GM18870 (cell line): Measurements from ENCODE around the gene CORIN.

ENCODE experiments used
- ATAC-seq: cut with Tn5 transposase; IDR thresholded peaks from one replicate; pipeline ENCODE4 v1.9.1; 2021; ENCODE audit warnings: moderate library complexity; ENCODE audit not compliant: unreplicated experiment

Gene CORIN

GRCh38 chr4:47837908-47838294 is at the start of gene CORIN:
Gene CORIN, minus strand, starts transcription at chr4:47838067. Its CDS starts 118 bp downstream, at chr4:47837949.
- no peak for ATAC-seq

DNA sequence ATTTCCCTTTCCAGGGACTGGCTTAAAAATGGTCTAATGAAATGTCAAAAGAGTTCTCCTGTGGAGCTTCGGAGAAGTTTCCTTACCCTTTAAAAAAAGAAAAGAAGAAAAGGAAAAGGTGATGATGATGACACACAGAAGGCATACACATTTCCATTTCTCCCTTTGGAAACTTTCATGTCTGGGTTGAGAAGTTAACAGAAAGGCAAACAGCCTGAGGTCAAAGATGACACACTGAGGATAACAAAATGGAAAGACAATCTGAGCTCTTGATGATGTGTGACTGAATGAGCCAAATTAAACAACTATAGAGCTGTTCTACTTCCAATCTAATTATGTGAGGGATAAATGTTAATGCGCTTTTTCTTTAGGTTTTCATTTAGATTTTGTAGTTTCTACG is 44.4 kb upstream of the CORIN start:
- ATAC-seq, result no peak

- ATAC-seq, result no peak
Measured at GRCh38 chr4:47879458-47879857, 41.6 kb upstream of the CORIN start.

DNA sequence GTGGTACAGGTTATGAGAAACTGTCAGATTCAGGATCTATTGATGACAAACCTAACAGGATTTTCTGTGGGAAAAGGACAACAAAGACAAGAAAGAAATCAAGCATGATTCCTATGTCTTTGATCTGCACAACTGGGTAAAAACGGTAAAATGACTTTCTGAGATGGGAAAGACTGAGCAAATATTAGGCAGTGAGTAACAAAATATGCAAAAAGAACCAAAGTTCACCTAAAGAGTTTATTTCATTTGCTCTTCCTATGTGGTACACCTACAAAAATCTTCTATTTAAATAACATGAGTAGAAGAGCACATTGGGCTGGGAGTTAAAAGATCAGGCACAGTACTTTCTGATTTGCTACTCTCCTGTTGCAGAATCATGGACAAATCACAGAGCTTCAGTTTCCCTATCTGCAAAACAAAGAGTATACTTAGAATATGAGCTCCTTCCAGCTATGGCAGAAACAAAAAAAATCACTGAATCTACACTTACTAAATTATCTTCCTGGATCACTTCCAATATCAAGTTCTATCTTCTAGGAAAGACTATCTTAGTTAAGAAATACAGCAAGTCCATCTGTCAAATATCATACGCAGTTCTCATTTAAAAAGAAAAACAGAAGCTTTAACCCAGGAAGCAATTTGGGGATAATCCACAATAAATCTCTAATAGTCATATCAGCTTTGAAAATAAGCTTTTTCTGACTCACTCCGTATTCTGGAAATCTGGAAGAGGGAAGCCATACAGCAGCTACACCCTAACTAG is 39.1 kb upstream of the CORIN start:
- no peak for ATAC-seq

DNA sequence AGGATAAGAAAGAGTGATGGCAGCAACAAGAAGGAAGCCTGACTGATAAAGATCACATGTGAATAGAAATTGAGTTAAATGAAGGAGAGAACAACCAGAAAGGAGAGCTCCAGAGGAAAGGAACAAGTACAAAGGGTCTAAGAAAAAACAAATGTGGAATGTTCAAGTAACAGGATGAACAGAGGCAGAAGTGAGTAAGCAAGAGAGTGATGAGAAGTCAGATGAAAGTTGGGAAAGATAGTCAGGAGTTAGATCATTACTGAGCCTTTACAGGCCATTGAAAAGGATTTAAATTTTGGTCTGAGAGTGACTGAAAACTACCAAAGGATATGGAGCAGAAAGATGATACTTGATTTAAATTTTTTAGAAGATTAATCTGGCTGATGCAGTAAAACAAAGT is 38.4 kb upstream of the CORIN start:
- no peak for ATAC-seq

GRCh38 chr4:47873877-47874541 is 36.1 kb upstream of the CORIN start:
- ATAC-seq, result no peak

DNA sequence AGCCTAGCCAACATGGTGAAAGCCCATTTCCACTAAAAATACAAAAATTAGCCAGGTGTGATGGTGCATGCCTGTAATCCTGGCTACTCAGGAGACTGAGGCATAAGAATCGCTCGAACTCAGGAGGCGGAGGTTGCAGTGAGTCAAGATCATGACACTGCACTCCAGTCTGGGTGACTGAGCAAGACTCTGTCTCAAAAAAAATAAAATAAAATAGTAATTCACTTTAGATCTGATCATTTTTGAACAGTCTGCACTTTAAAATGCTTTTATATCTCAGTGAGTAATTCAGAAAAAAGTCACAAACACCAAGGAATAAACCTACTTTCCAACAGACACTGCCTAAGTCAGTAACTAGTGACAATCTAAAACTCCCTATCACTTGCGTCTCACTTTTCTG is 25.6 kb upstream of the CORIN start:
- ATAC-seq, result no peak

DNA sequence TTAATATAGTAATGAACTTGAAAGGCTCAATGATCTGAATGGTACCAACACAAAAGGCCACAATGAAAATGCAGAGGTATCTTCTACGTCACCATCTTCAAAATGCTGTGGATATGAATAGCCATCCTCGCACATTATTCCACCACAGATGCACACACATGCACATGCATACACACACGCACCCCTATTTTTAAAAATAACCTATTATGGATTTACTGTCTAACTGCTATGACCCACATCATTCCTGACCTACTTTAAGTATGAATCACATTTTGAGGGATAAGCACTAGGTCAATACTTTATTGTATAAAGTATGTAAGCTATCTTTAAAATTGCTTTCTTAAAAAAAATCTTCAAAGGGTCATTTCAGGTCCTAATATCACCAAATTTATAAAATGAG is 24.4 kb upstream of the CORIN start:
- ATAC-seq, result no peak

DNA sequence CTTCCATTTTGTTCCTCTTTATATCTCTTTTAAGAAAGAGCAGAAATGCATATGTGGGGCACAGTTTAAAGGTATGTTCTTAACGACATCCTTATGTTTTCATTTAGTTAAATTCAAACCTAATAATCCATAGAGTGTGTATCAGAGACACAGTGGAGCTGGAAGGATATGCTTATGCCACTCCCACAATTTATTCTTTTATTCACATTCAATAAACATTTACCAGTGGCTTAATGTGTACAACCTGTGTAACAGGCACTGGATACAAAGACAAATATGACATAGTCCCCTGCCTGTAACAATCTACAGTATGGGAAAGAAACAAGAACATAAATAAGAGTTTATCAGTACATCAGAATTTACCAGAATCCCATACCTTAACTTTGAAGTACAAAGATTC is 22.4 kb upstream of the CORIN start:
- no peak for ATAC-seq

DNA sequence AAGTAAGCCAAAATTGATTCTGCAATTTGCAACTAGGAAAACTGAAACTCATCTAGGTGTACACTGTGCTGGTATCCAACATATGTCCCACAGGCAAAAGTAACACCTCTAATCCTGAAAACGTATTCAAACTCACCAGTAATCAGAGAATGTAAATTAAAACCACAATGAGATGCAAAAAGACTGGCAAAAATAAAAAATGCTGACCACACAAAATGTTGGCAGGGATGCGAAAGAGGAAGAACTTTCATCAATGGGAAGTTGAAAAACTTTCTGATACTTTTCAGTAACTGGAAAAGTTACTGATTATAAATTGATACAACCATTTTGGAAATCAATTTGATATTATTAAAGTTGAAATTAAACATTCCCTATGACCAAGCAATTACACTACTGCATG is 20.1 kb upstream of the CORIN start:
- no peak for ATAC-seq

- ATAC-seq, result no peak
Measured at GRCh38 chr4:47856713-47857112, 18.8 kb upstream of the CORIN start.

DNA sequence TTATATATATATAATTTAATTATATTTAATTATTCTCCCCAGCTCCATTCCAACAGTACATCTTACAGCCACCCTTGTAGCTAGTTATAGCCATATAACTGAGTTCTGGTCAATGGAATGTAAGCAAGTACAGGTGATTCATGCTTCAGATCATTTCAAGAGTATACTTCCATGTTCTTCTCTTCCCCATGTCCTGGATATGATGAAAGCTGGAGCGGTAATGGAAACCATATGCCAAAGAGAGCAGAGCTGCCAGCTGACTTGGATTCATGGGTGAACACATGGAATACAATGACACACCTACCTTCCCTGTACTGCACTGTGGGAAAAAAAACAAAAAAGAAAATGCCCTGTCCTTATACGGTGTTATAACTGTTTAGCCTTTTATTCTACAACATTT is 17.5 kb upstream of the CORIN start:
- ATAC-seq, result no peak

DNA sequence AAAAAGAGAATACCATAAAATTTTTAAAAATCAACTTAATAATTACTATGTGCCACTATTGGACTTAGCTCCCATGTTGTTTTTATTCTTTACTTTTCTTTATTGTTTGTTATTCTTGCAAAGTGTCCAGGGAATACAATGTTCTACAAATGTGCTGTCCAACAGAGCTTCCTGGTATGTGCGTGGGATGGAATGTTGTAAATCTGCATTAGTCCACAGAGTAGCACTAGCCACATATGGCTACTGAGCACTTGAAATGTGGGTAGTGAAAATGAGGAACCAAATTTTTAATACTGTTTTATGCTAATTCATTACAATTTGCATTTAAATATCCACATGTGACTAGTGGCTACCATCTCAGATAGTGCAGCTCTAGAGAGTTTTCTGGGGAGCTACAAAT is 14.3 kb upstream of the CORIN start:
- ATAC-seq, result no peak

GRCh38 chr4:47849466-47849865 is 11.6 kb upstream of the CORIN start:
- ATAC-seq, result no peak

DNA sequence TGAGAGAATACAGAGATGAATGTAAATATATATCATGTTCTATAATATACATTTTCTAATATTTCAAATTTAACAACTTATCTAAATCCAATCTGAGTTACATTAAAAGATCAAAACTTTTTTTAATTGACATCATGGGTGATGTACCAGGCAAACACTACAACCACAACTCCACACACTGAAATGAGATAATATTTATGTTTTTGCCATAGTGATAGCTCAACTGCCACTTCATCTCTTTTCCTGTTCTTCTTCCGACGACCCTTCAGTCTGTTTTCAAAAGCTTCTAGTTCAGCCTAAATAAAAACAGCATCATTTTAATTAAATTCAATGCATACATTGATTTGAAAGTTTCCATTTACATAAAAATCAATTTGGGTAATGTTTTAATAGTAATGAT is 10.2 kb upstream of the CORIN start:
- no peak for ATAC-seq

GRCh38 chr4:47842985-47843384 is 5.1 kb upstream of the CORIN start:
- no peak for ATAC-seq

DNA sequence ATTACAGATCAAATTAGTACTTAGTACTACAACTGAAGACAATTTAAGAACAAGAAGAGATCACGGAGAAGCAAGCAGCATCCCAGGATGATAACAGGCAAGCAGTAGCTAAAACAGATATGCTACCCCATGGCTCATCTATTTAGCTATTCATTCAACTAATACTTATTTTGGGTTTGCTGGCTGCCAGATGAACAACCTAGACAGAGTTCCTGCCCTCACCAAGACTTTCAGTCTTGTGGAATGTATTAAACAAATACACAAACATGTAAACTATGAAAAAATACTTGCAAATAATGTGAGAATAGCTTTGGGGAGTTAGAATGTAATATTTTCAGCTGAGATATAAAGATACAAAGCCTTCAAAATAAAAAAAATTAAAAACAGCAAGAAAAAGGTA is 2.4 kb upstream of the CORIN start:
- ATAC-seq, result no peak

DNA sequence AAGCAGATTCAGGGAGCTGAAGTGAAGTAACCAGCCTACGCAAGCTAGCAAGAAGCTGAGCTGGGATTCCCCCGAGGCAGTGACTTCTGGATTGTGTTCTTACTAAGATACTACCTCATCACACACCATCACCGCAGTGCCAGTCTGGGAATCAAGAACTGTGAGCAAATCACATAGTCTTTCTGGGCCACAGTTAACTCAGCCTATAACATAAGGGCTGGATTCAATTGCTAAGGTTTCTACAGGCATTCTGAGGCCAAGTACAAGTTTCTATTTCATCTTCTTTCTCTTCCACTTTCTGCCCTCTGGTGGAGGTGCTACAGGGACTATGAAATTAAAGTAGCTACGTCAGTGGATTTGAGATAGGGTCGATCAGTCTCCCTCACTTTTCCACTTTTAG is 1.4 kb upstream of the CORIN start:
- ATAC-seq, result peak; percentile 80

DNA sequence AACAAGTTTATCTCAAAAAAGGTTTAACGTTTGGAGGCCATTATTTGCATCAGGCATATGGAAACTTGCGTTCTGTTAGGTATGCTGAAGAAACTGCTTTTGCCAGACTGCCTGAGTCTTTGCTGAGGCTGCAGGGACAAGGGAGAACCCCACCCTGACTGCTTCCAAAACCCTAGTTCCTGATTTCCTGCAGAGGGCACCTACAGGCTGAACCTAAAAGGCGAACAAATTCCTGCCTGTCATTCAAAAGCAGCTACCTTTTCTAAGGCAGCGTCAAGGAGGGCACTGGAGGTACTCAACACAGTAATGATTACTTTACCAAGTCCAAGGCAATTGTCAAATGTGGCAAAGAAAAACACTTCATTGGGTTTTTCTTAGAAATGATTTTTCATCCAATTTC is 578 bp upstream of the CORIN start:
- ATAC-seq, result no peak

DNA sequence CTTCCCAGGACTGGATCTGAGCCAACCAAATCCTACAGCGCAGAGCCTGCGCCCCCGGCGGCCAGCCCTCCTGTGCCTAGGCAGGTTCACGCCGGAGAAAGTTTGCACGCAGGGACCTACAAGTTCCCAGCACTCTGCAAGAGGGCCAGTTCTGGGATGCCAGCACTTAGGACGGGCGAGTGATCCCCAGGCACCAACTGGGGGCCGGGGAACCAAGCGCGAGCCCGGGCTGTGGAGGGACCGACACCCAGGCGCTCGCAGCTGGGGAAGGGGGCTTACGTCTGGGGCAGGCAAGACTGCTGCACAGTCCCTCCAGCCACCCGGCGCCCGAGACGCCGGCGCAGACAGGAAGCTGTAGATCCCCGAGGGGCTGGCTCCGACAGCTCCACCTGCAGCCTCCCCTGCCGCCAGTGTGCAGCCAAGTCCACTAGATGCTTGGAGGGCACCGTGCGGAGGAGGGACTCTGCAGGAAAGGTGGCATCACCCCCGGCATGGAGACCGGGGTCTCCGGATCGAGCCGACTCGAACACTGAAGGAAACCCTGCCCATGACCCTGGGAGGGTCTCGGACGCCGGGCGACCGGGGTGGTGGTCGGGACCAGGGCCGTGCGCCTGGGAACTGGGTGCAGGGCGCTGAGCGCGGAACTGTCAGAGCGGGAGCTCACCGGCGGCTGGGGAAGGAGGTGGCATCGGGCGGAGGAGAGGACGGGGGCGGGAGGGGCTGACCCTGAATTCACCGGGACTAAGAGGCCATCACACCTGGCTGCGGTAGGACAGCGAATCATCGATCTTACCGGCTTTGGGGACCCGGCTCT is 566 bp downstream of the CORIN start:
- peak; percentile 37 for ATAC-seq

DNA sequence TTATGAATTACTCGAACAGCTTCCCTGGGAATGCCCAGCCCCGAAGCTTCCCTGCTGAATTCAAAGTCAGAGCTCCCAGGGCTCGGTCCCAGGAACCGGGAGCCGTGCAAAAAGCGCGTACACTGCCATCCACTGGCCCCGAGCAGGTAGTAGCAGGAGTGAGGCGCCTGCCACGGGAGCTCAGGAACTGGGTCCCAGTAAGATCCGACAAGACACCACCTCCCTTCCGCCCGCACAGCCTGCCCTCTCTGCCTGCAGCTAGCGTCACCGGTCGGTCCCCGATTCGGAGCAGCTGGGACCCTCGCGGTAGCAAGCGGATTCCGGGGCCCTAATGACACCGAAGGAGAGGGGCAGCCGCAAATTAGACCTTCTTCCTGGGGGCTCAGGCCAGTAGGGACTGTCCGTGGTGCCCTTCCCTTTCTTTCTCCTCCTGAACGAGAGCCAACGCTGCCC is 1.2 kb downstream of the CORIN start:
- peak; percentile 44 for ATAC-seq

DNA sequence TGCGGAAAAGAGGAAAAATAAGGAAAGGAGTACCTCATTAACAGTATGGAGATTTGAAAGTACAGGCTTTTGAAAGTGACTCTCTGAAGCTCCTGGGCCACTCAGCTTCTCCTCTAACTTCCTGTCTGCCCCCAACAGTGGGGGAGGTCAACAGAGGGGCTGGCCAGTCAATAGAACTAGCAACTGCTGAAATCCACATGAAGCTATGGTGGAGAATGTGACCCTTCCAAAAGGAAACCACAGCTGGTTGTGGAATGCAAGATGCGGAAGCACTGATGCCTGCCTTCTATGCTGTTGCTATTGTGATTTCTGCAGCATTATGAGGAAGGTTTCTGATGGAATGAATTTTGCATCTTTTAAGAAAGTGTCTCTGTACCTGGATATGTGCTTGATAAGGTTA is 2.4 kb downstream of the CORIN start:
- ATAC-seq, result no peak
